ENCODE results near the gene SF1. TPM values are rescaled to one million over a fixed set of nuclear protein-coding genes. Genes with fewer than 3 reads are reported as not detected.
A peak's percentile ranks its signal among the peaks of the same experiment; 100 is the strongest.

The SF1 gene
- total RNA-seq, 1 donor from 2014 or later: 269 TPM

DNA sequence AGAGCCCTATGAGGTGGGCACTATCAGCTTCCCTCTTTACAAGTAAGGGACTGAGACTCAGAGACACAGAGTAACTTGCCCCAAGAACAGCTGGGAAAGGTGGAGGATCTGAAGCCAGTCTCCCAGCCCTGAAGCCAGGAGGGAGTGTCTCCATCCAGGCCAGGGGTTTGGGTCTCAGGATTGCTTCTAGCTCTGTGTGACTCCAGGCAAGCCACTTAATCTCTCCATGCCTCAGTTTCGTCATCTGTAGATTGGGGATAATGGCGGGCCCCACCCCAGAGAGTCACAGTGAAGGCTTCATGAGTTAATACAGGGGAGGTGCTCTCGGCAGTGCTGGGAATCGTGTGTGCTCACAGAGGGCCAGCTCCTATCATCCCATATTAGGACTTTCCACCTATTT lies 14.1 kb upstream of the SF1 start:
- intact Hi-C loops (cut with DNase I): no loop called here
- no peak for ATAC-seq
- peaks cover 46% of the 10 kb centered on the region for H3K36me3 ChIP-seq
- H3K9me3 ChIP-seq: no peaks in the 10 kb centered on the region
- H3K4me1 ChIP-seq: peaks cover 5% of the 10 kb centered on the region
- H3K27ac ChIP-seq: no peak overlapping the region
- DNase-seq: peak; percentile 1
- no peak overlapping the region for H3K4me3 ChIP-seq
- no peaks in the 10 kb centered on the region for H3K27me3 ChIP-seq (ENCODE audit: low read depth)
- TF ChIP-seq, protein P1, sequence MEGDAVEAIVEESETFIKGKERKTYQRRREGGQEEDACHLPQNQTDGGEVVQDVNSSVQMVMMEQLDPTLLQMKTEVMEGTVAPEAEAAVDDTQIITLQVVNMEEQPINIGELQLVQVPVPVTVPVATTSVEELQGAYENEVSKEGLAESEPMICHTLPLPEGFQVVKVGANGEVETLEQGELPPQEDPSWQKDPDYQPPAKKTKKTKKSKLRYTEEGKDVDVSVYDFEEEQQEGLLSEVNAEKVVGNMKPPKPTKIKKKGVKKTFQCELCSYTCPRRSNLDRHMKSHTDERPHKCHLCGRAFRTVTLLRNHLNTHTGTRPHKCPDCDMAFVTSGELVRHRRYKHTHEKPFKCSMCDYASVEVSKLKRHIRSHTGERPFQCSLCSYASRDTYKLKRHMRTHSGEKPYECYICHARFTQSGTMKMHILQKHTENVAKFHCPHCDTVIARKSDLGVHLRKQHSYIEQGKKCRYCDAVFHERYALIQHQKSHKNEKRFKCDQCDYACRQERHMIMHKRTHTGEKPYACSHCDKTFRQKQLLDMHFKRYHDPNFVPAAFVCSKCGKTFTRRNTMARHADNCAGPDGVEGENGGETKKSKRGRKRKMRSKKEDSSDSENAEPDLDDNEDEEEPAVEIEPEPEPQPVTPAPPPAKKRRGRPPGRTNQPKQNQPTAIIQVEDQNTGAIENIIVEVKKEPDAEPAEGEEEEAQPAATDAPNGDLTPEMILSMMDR (IDR thresholded peaks at IDR 0.05): no peak

DNA sequence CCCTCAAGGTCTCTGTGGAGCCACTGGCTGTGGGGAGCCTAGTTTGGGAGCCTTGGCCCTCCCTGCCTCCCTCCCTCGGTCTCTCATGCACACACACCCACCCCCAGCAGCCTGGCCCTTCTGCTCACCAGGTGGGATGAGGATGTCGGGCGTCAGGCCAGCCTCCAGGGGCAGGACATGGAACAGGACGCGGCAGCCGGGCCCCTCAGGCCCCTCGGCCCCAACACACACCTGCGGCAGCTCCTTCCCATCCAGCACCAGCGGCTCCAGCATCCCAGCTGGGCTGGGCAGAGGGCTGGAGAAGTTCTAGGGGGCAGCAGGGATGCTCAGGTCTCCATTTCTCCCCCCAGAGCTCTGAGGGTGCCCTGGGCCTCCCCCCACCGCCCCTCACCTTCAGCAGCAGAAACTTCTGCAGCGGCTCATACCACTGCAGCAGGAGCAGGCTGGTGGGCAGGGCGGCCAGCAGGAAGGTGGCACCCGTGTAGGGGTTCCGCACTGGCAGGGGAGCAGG lies 13.5 kb upstream of the SF1 start:
- Histone ChIP-seq H3K27me3 (ENCODE audit: low read depth) (no peaks in the 10 kb centered on the region), H3K9me3 (no peaks in the 10 kb centered on the region), H3K4me3 (no peak overlapping the region), H3K36me3 (peaks cover 40% of the 10 kb centered on the region), H3K4me1 (peaks cover 5% of the 10 kb centered on the region), H3K27ac (no peak overlapping the region)
- TF ChIP-seq, protein P1 (IDR thresholded peaks at IDR 0.05): no peak
- no peak for ATAC-seq
- DNase-seq: peak; percentile 34
- intact Hi-C loops (cut with DNase I): no loop called here

DNA sequence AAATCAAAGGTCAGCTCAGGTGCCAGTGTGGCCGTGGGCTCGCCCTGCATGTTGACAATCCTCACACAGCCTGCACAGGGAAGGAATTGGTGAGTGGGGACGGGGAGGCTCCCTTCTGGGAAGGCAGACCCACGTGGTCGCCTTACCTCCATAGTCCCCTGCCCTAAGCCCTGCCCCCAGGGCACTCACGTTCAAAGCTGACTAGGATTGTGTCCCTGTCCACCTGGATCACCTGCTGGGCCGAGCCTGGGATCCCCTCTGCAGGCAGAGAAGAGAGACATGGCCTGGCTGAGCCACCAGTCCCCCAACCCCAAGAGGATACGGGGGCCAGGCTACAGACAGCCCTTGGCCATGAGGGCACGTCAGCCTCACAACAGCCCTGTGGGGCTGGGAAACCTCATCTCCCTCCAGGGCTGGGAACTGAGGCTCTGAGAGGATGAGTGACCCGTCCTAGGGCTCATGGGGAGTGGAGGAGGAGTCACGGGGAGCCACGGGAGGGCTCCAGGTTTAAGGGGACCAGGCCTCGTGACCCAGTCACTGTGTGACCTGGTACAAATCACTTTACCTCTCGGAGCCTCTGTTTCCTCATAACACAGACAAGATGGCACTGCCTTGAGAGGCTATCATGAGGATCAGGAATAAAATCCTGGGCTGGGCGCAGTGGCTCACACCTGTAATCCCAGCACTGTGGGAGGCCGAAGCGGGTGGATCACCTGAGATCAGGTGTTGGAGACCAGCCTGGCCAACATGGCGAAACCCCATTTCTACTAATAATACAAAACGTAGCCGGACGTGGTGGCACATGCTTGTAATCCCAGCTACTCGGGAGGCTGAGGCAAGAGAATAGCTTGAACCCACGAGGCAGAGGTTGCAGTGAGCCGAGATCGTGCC lies 12.1 kb upstream of the SF1 start:
- TF ChIP-seq, protein P1 (IDR thresholded peaks at IDR 0.05): no peak
- H3K27ac ChIP-seq: no peak overlapping the region
- intact Hi-C loops (cut with DNase I): no loop called here
- ATAC-seq (no peak), DNase-seq (peak; percentile 28)
- no peak overlapping the region for H3K4me3 ChIP-seq
- peaks cover 31% of the 10 kb centered on the region for H3K36me3 ChIP-seq
- H3K4me1 ChIP-seq: peaks cover 5% of the 10 kb centered on the region
- no peaks in the 10 kb centered on the region for H3K9me3 ChIP-seq
- no peaks in the 10 kb centered on the region for H3K27me3 ChIP-seq (ENCODE audit: low read depth)

DNA sequence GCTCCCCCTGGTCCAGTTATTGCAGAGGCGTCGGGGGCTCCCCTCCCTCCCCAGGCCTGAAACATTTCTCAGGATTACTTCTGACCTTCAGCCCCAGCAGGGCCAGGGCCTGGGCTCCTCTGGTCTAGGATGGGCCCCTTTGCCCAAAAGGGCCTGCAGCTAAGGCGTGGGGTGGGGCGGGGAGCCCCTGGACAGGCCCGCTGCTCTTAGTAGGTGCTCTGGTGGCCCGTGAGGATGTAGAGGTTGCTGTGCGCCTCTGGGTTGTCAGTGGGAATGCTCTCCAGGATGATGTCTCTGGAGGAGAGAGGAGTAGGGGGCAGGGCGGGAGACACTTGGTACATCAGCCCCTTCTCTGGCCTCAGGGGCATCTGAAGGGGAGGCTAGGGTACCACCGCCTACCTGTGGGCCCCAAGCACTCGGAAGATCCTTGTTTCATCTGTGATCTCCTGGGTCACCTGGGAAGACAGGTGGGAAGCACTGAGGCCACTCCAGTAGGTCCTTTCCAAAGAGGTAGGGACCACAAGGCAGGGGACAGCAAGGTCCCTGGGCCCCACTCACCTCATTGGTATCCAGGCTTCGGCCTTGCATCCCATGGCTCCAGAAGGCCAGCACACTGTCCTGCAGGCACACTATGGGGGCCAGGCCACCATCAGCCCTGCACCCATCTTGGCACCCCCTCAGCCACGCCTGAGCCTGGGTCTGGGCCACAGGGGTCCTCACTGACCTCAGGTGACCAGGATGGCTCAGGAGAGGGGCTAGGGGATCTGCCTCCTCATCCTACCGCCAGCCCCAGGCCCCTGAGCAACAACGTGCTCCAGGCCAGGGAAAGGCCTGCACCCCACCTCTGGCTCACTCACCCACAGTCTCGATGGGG lies 11.2 kb upstream of the SF1 start:
- no peak overlapping the region for H3K4me3 ChIP-seq
- TF ChIP-seq, protein P1 (IDR thresholded peaks at IDR 0.05): no peak

More for the DNA sequence above, 11.2 kb upstream of the SF1 start:
- intact Hi-C loops (cut with DNase I): no loop called here
- H3K27ac ChIP-seq: no peak overlapping the region
- no peaks in the 10 kb centered on the region for H3K9me3 ChIP-seq
- peak; percentile 38 for DNase-seq
- H3K27me3 ChIP-seq (ENCODE audit: low read depth): no peaks in the 10 kb centered on the region
- ATAC-seq: no peak
- H3K4me1 ChIP-seq: peaks cover 5% of the 10 kb centered on the region
- peaks cover 31% of the 10 kb centered on the region for H3K36me3 ChIP-seq
